ENCODE results near the gene SMOC2. TPM values are rescaled to one million over a fixed set of nuclear protein-coding genes. Genes with fewer than 3 reads are reported as not detected.
A peak's percentile ranks its signal among the peaks of the same experiment; 100 is the strongest.

SMOC2 gene
- total and polyA plus RNA-seq, 12 donors, result 3.0 to 32.0 (median 10.5) TPM

DNA sequence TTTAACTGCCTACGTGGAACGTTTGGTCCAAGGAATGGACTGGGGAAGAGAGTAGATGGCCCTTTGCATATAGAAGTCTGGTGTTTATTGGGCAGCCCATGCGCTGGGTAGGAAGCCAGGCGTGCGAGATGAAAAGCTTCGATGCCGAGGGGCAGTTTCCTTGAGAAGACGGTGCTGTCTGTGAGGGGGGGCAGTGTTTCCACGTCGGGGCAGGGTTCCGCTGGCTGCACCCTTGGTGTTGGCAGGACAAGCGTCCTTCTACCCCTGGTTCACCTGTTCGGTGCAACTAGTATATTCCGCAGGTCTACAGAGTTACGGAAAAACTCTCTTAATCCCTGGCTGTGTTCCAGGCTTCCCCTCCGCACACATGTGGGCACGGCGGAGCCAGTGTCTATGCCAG is 88.2 kb downstream of the SMOC2 start:
- intact Hi-C loops (cut with DNase I), result no loop called here
- Histone ChIP-seq H3K4me3 (no peak overlapping the region), H3K27ac (no peak overlapping the region), H3K27me3 (no peaks in the 10 kb centered on the region), H3K4me1 (replicated peaks in 1 of 2) (no peaks in the 10 kb centered on the region), H3K36me3 (replicated peaks in 1 of 2) (no peaks in the 10 kb centered on the region), H3K9me3 (replicated peaks in 1 of 3) (no peaks in the 10 kb centered on the region)
- WGBS, 4 donors, result 82 to 92% (median 89%) methylated on average over 18 of the region's 18 CpGs
- TF ChIP-seq POLR2A (IDR thresholded peaks at IDR 0.05), result no peak
- TF ChIP-seq, protein P1, sequence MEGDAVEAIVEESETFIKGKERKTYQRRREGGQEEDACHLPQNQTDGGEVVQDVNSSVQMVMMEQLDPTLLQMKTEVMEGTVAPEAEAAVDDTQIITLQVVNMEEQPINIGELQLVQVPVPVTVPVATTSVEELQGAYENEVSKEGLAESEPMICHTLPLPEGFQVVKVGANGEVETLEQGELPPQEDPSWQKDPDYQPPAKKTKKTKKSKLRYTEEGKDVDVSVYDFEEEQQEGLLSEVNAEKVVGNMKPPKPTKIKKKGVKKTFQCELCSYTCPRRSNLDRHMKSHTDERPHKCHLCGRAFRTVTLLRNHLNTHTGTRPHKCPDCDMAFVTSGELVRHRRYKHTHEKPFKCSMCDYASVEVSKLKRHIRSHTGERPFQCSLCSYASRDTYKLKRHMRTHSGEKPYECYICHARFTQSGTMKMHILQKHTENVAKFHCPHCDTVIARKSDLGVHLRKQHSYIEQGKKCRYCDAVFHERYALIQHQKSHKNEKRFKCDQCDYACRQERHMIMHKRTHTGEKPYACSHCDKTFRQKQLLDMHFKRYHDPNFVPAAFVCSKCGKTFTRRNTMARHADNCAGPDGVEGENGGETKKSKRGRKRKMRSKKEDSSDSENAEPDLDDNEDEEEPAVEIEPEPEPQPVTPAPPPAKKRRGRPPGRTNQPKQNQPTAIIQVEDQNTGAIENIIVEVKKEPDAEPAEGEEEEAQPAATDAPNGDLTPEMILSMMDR (IDR thresholded peaks at IDR 0.05), result no peak
- no peak for DNase-seq

DNA sequence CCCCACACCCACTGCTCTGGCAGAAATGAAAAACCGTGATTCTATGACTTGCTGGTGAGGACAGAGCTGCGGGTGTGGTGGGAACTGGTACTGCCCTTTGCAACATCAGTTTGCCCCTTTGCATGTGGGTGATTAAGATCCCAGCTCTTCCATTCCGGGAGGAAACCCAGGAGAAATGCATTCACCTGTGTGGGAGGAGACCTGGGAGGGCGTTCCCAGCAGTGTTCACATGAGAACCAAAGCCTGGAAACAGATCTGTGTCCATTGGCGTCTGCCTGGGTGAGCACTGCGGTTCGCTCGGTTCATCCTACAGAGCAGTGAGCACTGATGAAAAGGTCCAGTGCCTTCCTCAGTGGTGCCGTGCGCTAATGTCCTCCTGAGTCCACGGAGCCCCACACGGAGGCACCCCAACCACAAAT is 89.7 kb downstream of the SMOC2 start:
- Histone ChIP-seq H3K27me3 (no peaks in the 10 kb centered on the region), H3K4me1 (replicated peaks in 1 of 2) (no peaks in the 10 kb centered on the region), H3K27ac (no peak overlapping the region), H3K9me3 (replicated peaks in 1 of 3) (no peaks in the 10 kb centered on the region), H3K36me3 (replicated peaks in 1 of 2) (no peaks in the 10 kb centered on the region), H3K4me3 (no peak overlapping the region)
- whole genome bisulfite sequencing, 4 donors, result 80 to 83% (median 81%) methylated on average over 8 to 12 of the region's 12 CpGs
- intact Hi-C loops (cut with DNase I), result no loop called here
- DNase-seq, result peak in 1 of 7 donors; percentile 39
- TF ChIP-seq, protein P1 (IDR thresholded peaks at IDR 0.05), result no peak
- no peak for TF ChIP-seq POLR2A (IDR thresholded peaks at IDR 0.05)

DNA sequence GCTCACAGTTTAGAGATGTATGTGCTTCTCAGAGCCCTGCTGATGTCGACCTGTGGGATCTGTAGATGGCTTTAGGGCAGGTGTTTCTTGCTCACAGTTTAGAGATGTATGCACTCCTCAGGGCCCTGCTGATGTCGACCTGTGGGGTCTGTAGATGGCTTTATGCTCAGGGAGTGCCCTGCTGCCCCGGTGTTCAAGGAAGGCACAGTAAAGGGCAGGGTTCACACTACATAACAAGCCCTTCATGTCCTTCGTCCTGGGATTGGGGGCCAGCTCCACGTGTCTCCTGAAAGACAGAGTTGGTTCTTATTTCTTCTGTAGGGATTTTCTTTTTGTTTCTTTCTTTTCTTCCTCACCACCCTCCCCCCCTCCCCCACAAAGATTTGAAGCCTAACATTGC is 91.1 kb downstream of the SMOC2 start:
- no peak overlapping the region for H3K4me3 ChIP-seq
- no peak overlapping the region for H3K27ac ChIP-seq
- no peaks in the 10 kb centered on the region for H3K36me3 ChIP-seq (replicated peaks in 1 of 2)
- no peak for DNase-seq
- H3K4me1 ChIP-seq (replicated peaks in 1 of 2), result no peaks in the 10 kb centered on the region
- intact Hi-C loops (cut with DNase I), result no loop called here
- H3K27me3 ChIP-seq, result no peaks in the 10 kb centered on the region
- TF ChIP-seq, protein P1 (IDR thresholded peaks at IDR 0.05), result no peak
- no peak for TF ChIP-seq POLR2A (IDR thresholded peaks at IDR 0.05)
- H3K9me3 ChIP-seq (replicated peaks in 1 of 3), result no peaks in the 10 kb centered on the region
- WGBS, 4 donors, result 64 to 91% (median 72%) methylated on average over 4 to 5 of the region's 5 CpGs

DNA sequence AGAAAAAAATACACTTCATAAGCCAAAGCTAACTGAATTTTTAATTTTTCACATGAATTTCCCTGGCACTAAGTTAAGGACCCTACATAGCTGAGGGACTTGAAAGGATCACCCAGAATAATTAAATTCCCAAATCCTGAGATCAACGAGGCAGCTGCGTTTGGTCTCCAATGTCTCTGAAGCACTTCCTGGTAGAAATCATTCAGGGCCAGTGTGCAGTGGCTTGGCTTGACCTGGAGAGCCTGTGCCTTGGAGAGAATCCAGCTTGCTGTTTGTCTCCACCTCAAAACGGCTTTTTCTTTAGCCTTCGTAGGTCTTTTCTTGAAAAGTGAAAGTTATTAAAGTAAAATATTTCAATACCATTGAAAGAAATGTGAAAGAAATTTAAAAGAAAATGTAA is 92.4 kb downstream of the SMOC2 start:
- intact Hi-C loops (cut with DNase I), result no loop called here
- Histone ChIP-seq H3K4me3 (no peak overlapping the region), H3K36me3 (replicated peaks in 1 of 2) (no peaks in the 10 kb centered on the region), H3K9me3 (replicated peaks in 1 of 3) (no peaks in the 10 kb centered on the region), H3K27me3 (no peaks in the 10 kb centered on the region), H3K4me1 (replicated peaks in 1 of 2) (no peaks in the 10 kb centered on the region), H3K27ac (no peak overlapping the region)
- peak in 2 of 7 donors; percentile 33 to 54 for DNase-seq
- WGBS, 4 donors, result 44 to 61% (median 60%) methylated on average over 4 of the region's 4 CpGs
- no peak for TF ChIP-seq POLR2A (IDR thresholded peaks at IDR 0.05)
- TF ChIP-seq, protein P1 (IDR thresholded peaks at IDR 0.05), result no peak
